GM12878 (cell line): ENCODE measurements around the gene NASP. TPM values are rescaled to one million over a fixed set of nuclear protein-coding genes. Genes with fewer than 3 reads are reported as not detected.

Experiments used
- ATAC-seq: fragments of 200-7000 bp; cut with Tn5 transposase; 3 replicates; pipeline ENCODE4 v1.9.1; 2020; ENCODE audit warnings: mild to moderate bottlenecking, moderate library complexity
- Bru-seq: library from RNA; stranded (reverse); fragments of 400-500 nt; gene quantifications from one replicate; lab custom pipeline; 2021; lab: Mats Ljungman, UMichigan
- BruChase-seq, 2 experiments: library from RNA; stranded (reverse); fragments of 400-500 nt; gene quantifications; one replicate each; lab custom pipeline; 2021; lab: Mats Ljungman, UMichigan
- BruUV-seq: library from RNA; stranded (reverse); fragments of 400-500 nt; replicated peaks from 2 replicates; lab custom pipeline; 2021; lab: Mats Ljungman, UMichigan
- CTCF ChIA-PET: fragments of 300-600 bp; sonication (Branson Sonifier 250); formaldehyde crosslinking; extraction: SDS; loops from one replicate; lab custom pipeline; 2021; ENCODE audit warnings: inconsistent platforms; lab: Yijun Ruan, JAX
- POLR2A ChIA-PET: fragments of 350-600 bp; formaldehyde crosslinking; extraction: SDS; loops from one replicate; lab custom pipeline; 2021; ENCODE audit warnings: inconsistent platforms; lab: Charles Lee
- RAD21 ChIA-PET: fragments of 300-600 bp; sonication (Branson Sonifier 250); formaldehyde crosslinking; loops from one replicate; lab custom pipeline; 2023; ENCODE audit warnings: antibody characterized with exemption; ENCODE audit not compliant: unreplicated experiment; lab: Charles Lee
- SMC1A ChIA-PET: fragments of 300-600 bp; sonication (Branson Sonifier 250); formaldehyde crosslinking; loops from one replicate; lab custom pipeline; 2023; ENCODE audit not compliant: unreplicated experiment, uncharacterized antibody; lab: Charles Lee
- DNase-seq: peaks from one replicate; pipeline ENCODE4 v3.0.0-alpha.2; 2011; ENCODE audit warnings: low read depth, low spot score
- FAIRE-seq: peaks from 3 replicates; lab custom pipeline; 2011; peaks lifted over from hg19 to GRCh38; lab: Jason Lieb, UNC
- H2AFZ ChIP-seq: 2 replicates; pipeline ENCODE4 v1.6.0; 2011; ENCODE audit warnings: low read depth, low read length, control low read depth; ENCODE audit not compliant: control insufficient read depth
- H3K27ac ChIP-seq: 2 replicates; pipeline ENCODE4 v1.5.1; 2011; ENCODE audit warnings: control low read depth; ENCODE audit not compliant: control insufficient read depth, insufficient read depth
- H3K27me3 ChIP-seq, 2 experiments: replicated peaks in 1 of 2; 2 replicates each; pipeline versions ENCODE4 v1.6.0 to v1.6.1; 2011; ENCODE audit warnings: low read length in 1 of 2; ENCODE audit not compliant: control insufficient read depth in 2 of 2, insufficient read depth in 2 of 2
- H3K36me3 ChIP-seq, 2 experiments: 2 replicates each; pipeline ENCODE4 v1.5.1; 2011; ENCODE audit warnings: low read length in 1 of 2; ENCODE audit not compliant: control insufficient read depth in 2 of 2, insufficient read depth in 2 of 2
- H3K4me1 ChIP-seq: 2 replicates; pipeline ENCODE4 v1.6.1; 2011; ENCODE audit warnings: mild to moderate bottlenecking, low read length, moderate library complexity, mixed read lengths; ENCODE audit not compliant: control insufficient read depth, insufficient read depth
- H3K4me2 ChIP-seq: 2 replicates; pipeline ENCODE4 v1.6.0; 2011; ENCODE audit warnings: control low read depth; ENCODE audit not compliant: control insufficient read depth, insufficient read depth
- H3K4me3 ChIP-seq: fragments of 200-600 bp; sonication (generic); 2 replicates; pipeline ENCODE4 v1.5.1; 2016
- H3K79me2 ChIP-seq: 2 replicates; pipeline ENCODE4 v1.6.0; 2011; ENCODE audit warnings: low read length; ENCODE audit not compliant: control insufficient read depth, insufficient read depth
- H3K9ac ChIP-seq: 2 replicates; pipeline ENCODE4 v1.8.0; 2011; ENCODE audit warnings: low read length, control low read depth, mixed read lengths; ENCODE audit not compliant: control insufficient read depth, insufficient read depth
- H3K9me3 ChIP-seq: replicated peaks from 3 replicates; pipeline ENCODE4 v1.5.1; 2011; ENCODE audit warnings: mild to moderate bottlenecking, low read length; ENCODE audit not compliant: control insufficient read depth, insufficient read depth
- H4K20me1 ChIP-seq: 2 replicates; pipeline ENCODE4 v1.6.0; 2011; ENCODE audit not compliant: control insufficient read depth, insufficient read depth
- CBFB ChIP-seq: IDR thresholded peaks from 2 replicates; pipeline ENCODE4 v1.6.1; 2016; ENCODE audit warnings: antibody characterized with exemption, low read depth
- CEBPB ChIP-seq, 2 experiments: fragments of 150-350 bp in 1 of 2; IDR thresholded peaks; 2 replicates each; pipeline ENCODE4 v1.6.1; 2012 to 2014; ENCODE audit warnings: low read depth in 2 of 2, low read length in 2 of 2, borderline replicate concordance in 1 of 2, inconsistent platforms in 1 of 2
- FOS ChIP-seq: IDR thresholded peaks from 3 replicates; pipeline ENCODE4 v1.6.1; 2011; ENCODE audit warnings: borderline replicate concordance; ENCODE audit not compliant: insufficient read length; ENCODE audit errors: extremely low read depth
- IKZF1 ChIP-seq: fragments of 450-650 bp; conservative IDR thresholded peaks from 2 replicates; pipeline ENCODE4 v1.6.1; 2017; ENCODE audit warnings: antibody characterized with exemption, mild to moderate bottlenecking
- LARP7 ChIP-seq: fragments of 450-650 bp; IDR thresholded peaks from 2 replicates; pipeline ENCODE4 v1.6.1; 2017; ENCODE audit warnings: mild to moderate bottlenecking
- NFYA ChIP-seq: IDR thresholded peaks from 2 replicates; pipeline ENCODE4 v1.6.1; 2011; ENCODE audit warnings: low read depth, mild to moderate bottlenecking, low read length, improper control_type of control experiment, borderline replicate concordance
- PKNOX1 ChIP-seq: fragments of 450-650 bp; IDR thresholded peaks from 2 replicates; pipeline ENCODE4 v1.6.1; 2016; ENCODE audit warnings: mild to moderate bottlenecking
- SMARCA5 ChIP-seq: fragments of 450-650 bp; IDR thresholded peaks from 2 replicates; pipeline ENCODE4 v1.6.1; 2017; ENCODE audit warnings: mild to moderate bottlenecking
- WGBS: methylation state at CpG from one replicate; pipeline ENCODE4 v1.1.6; 2016; ENCODE audit warnings: low lambda C conversion rate; ENCODE audit not compliant: insufficient replicate concordance, insufficient coverage; ENCODE audit errors: missing lambda C conversion rate; 5-methylcytosine and 5-hydroxymethylcytosine counted together
- in situ Hi-C: fragments of 300-500 bp; cut with MboI; formaldehyde crosslinking; loops from 9 replicates; pipeline ENCODE4 v1.14.3; 2018; ENCODE audit warnings: mixed read lengths
- intact Hi-C: fragments of 100-400 bp; cut with micrococcal nuclease; formaldehyde crosslinking; loops from one replicate; pipeline ENCODE4 v1.14.2; 2022; ENCODE audit not compliant: unreplicated experiment
- long read RNA-seq, 2 experiments: library from polyadenylated mRNA; unstranded; transcript quantifications; one replicate each; pipeline ENCODE4 v2.0.0, GENCODE V29; 2019 to 2020
- polyA minus RNA-seq, 3 experiments: library from RNA; depleted of rRNA, polyadenylated mRNA; stranded (reverse); fragments of >200 nt; gene quantifications; 2 replicates each; pipeline ENCODE4 v1.2.3, GENCODE V29; 2011
- polyA plus RNA-seq, 11 experiments: library from polyadenylated mRNA; depleted of rRNA in 4 of 11; unstranded in 6 of 11; stranded (reverse) in 5 of 11; fragments of >200 nt; fragmentation: Nextera tagmentation in 4 of 11; fragmentation: Illumina TruSeq in 1 of 11; extraction: Ambion mirVana in 4 of 11; extraction: Trizol in 1 of 11; gene quantifications; 1 replicate in 1 of 11; 2 replicates in 10 of 11; pipeline versions ENCODE4 v1.2.1 to v1.2.3, GENCODE V29; 2011 to 2016; ENCODE audit warnings: inconsistent platforms in 2 of 11, missing spikeins in 2 of 11, low read depth in 1 of 11
- total RNA-seq, 4 experiments: library from RNA; depleted of rRNA in 3 of 4; stranded (reverse); fragments of >200 nt in 3 of 4; fragmentation: Illumina TruSeq in 1 of 4; extraction: Trizol in 1 of 4; gene quantifications; 2 replicates each; pipeline versions ENCODE4 v1.2.1 to v1.2.3, GENCODE V29; 2013 to 2021
- TF ChIP-seq, protein P1 (sequence below): fragments of 450-650 bp; conservative IDR thresholded peaks from 2 replicates; pipeline ENCODE4 v1.6.1; 2017; ENCODE audit warnings: mild to moderate bottlenecking, moderate library complexity

Gene NASP, protein sequence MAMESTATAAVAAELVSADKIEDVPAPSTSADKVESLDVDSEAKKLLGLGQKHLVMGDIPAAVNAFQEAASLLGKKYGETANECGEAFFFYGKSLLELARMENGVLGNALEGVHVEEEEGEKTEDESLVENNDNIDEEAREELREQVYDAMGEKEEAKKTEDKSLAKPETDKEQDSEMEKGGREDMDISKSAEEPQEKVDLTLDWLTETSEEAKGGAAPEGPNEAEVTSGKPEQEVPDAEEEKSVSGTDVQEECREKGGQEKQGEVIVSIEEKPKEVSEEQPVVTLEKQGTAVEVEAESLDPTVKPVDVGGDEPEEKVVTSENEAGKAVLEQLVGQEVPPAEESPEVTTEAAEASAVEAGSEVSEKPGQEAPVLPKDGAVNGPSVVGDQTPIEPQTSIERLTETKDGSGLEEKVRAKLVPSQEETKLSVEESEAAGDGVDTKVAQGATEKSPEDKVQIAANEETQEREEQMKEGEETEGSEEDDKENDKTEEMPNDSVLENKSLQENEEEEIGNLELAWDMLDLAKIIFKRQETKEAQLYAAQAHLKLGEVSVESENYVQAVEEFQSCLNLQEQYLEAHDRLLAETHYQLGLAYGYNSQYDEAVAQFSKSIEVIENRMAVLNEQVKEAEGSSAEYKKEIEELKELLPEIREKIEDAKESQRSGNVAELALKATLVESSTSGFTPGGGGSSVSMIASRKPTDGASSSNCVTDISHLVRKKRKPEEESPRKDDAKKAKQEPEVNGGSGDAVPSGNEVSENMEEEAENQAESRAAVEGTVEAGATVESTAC
- total RNA-seq (2013; cell fraction: nucleolus; rRNA removed), result 189 and 195 TPM in 2 replicates
- total RNA-seq (2014; rRNA removed) (177 and 183 TPM in 2 replicates), total RNA-seq (2014; rRNA removed; fragmentation: Illumina TruSeq; extraction: Trizol) (276 and 278 TPM in 2 replicates), total RNA-seq (2021) (180 and 184 TPM in 2 replicates), polyA plus RNA-seq (2011; rRNA removed) (187 and 191 TPM in 2 replicates), polyA plus RNA-seq (2014; fragmentation: Illumina TruSeq; extraction: Trizol) (321 and 355 TPM in 2 replicates), polyA plus RNA-seq (2014; fragmentation: Nextera tagmentation; extraction: Ambion mirVana) (100 to 1,000 TPM; 111 to 175 TPM), polyA plus RNA-seq (2014; rRNA removed) (195 and 220 TPM in 2 replicates), polyA plus RNA-seq (2016; fragmentation: Nextera tagmentation; extraction: Ambion mirVana) (100 to 1,000 TPM; 234 to 238 TPM), polyA minus RNA-seq (2011; rRNA and poly(A)+ RNA removed) (143 and 157 TPM in 2 replicates), Bru-seq, nascent RNA (percentile 93 among the genes with signal in this experiment), BruChase-seq, experiment 1, labeled RNA remaining after a 6-hour chase (percentile 95 among the genes with signal in this experiment), BruChase-seq, experiment 2, labeled RNA remaining after a 2-hour chase (percentile 94 among the genes with signal in this experiment)
- polyA plus RNA-seq (2011; ENCODE audit: low read depth), result 98.4 TPM
- polyA plus RNA-seq (2011; cell fraction: cytosol; rRNA removed), result 127 and 155 TPM in 2 replicates
- polyA plus RNA-seq (2011; cell fraction: nucleus; rRNA removed), result 201 and 270 TPM in 2 replicates
- 117 and 125 TPM in 2 replicates for polyA plus RNA-seq (2012)
- polyA minus RNA-seq (2011; cell fraction: cytosol; rRNA and poly(A)+ RNA removed), result 77.1 and 87.6 TPM in 2 replicates
- polyA minus RNA-seq (2011; cell fraction: nucleus; rRNA and poly(A)+ RNA removed), result 68.7 and 103 TPM in 2 replicates
- long read RNA-seq, experiment 1, transcript NASP-202 (14 exons, 1,538 nt), result major isoform, 137 of 193 reads
- long read RNA-seq, experiment 1, transcript NASP-207 (5 exons, 604 nt), result minor isoform, 10 of 193 reads
- long read RNA-seq, experiment 1, partial matches to known transcripts, result 18 of 193 reads
- long read RNA-seq, experiment 1, other reads (novel, unspliced or antisense), result 24 of 193 reads
- long read RNA-seq, experiment 2, transcript NASP-207 (5 exons, 604 nt), result minor isoform, 45 of 1,101 reads
- long read RNA-seq, experiment 2, transcript NASP-201 (15 exons, 3,207 nt), result minor isoform, 6 of 1,101 reads
- long read RNA-seq, experiment 2, transcript NASP-202 (14 exons, 1,538 nt), result major isoform, 860 of 1,101 reads
- long read RNA-seq, experiment 2, partial matches to known transcripts, result 91 of 1,101 reads
- long read RNA-seq, experiment 2, other reads (novel, unspliced or antisense), result 96 of 1,101 reads

- CTCF ChIA-PET, result interaction anchor here (0.8 to 7.8 kb wide), 12 partner anchors 10 to 853 kb away, joined by 3 to 70 read pairs (median 4); partner anchors contain the start of genes PRDX1 and RNU5D-1
- Histone ChIP-seq H3K9me3 (no peaks in the 10 kb centered on the region), H4K20me1 (peaks cover 4% of the 10 kb centered on the region; the same call in 1 of the 2 replicates), H3K4me2 (peak within 1 kb of the TSS; percentile 93), H3K36me3 (no peaks in the 10 kb centered on the region), H2AFZ (peak within 1 kb of the TSS; percentile 98), H3K4me3 (peak within 1 kb of the TSS; percentile 94), H3K79me2 (peaks cover 48% of the 10 kb centered on the region), H3K27ac (peak within 1 kb of the TSS; percentile 97), H3K4me1 (peaks cover 12% of the 10 kb centered on the region; the same call in 1 of the 2 replicates), H3K9ac (peak within 1 kb of the TSS; percentile 98), H3K27me3 (no peaks in the 10 kb centered on the region)
- intact Hi-C loops (loop anchor here (2.0 to 10.0 kb wide), 3 partner anchors 63 to 569 kb away; partner anchors contain the start of genes GPBP1L1, HECTD3, PRDX1 and UROD), in situ Hi-C loops (loop anchor here (5.0 kb wide), 1 partner anchor 572 kb away; the partner anchor contains the start of genes HECTD3 and UROD)
- DNase-seq (no peak), ATAC-seq (peak; percentile 75), FAIRE-seq (no peak)
- POLR2A ChIA-PET, result interaction anchor here (0.5 to 3.7 kb wide), 27 partner anchors 10 to 853 kb away, joined by 3 to 35 read pairs (median 5); partner anchors contain the start of genes AKR1A1, CCDC163, GPBP1L1 and IPP
- WGBS, result 1% methylated on average over 38 of the region's 41 CpGs
- SMC1A ChIA-PET, result interaction anchor here (1.0 to 6.2 kb wide), 19 partner anchors 10 to 572 kb away, joined by 3 to 35 read pairs (median 7); partner anchors contain the start of genes AKR1A1, CCDC163, HECTD3 and MMACHC
- BruUV-seq, result TSS peak; percentile 76
- RAD21 ChIA-PET, result interaction anchor here (0.7 to 6.3 kb wide), 17 partner anchors 14 to 296 kb away, joined by 3 to 41 read pairs (median 7); partner anchors contain the start of genes AKR1A1, CCDC163, GPBP1L1 and MMACHC
- TF ChIP-seq CBFB (peak; percentile 95), CEBPB (IDR thresholded peaks at IDR 0.05; ENCODE audit: borderline replicate concordance in 1 of 2, low read depth in 2 of 2, low read length in 2 of 2) (no peak), PKNOX1 (0 out of 2 replicates have a peak, but pooled peaks have one; percentile 7), SMARCA5 (peak; percentile 11; the same call in 1 of the 2 replicates), NFYA (no peak), FOS (no peak), LARP7 (peak; percentile 62), IKZF1 (peak; percentile 39)
- TF ChIP-seq, protein P1, sequence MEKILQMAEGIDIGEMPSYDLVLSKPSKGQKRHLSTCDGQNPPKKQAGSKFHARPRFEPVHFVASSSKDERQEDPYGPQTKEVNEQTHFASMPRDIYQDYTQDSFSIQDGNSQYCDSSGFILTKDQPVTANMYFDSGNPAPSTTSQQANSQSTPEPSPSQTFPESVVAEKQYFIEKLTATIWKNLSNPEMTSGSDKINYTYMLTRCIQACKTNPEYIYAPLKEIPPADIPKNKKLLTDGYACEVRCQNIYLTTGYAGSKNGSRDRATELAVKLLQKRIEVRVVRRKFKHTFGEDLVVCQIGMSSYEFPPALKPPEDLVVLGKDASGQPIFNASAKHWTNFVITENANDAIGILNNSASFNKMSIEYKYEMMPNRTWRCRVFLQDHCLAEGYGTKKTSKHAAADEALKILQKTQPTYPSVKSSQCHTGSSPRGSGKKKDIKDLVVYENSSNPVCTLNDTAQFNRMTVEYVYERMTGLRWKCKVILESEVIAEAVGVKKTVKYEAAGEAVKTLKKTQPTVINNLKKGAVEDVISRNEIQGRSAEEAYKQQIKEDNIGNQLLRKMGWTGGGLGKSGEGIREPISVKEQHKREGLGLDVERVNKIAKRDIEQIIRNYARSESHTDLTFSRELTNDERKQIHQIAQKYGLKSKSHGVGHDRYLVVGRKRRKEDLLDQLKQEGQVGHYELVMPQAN, result peak; percentile 74
These were observed at the start of gene NASP for GRCh38 chr1:45583666-45584350. TSS of gene NASP (plus strand) at chr1:45584041. CDS start at chr1:45584147, 106 bp downstream.
